GM12872 (cell line): Measurements from ENCODE around the gene STX3.

Source experiments
- TF ChIP-seq, protein P1 (sequence below): IDR thresholded peaks from 3 replicates; pipeline ENCODE4 v1.5.1; 2011; ENCODE audit warnings: low read depth, mild to moderate bottlenecking, low read length, moderate library complexity; ENCODE audit not compliant: insufficient read depth

Gene STX3

DNA sequence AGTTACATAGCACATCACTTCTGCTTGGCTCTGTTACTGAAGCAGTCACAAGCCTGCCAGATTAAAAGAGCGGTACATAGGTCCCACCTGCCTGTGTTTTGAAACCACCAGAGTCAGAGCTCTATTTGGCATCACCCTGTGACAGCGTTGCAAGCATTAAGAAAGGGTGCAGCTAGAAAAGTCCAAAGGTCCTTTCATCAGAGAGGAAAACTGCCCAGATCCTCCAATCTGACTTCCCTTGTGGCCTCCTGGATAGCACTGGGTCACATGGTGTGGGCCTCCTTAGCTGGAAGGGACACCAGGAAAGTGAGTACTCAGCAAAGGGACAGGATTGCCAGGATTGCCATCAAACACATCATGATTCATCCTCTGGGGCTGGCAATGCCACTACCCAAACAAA lies 22.9 kb downstream of the STX3 start:
- TF ChIP-seq, protein P1, sequence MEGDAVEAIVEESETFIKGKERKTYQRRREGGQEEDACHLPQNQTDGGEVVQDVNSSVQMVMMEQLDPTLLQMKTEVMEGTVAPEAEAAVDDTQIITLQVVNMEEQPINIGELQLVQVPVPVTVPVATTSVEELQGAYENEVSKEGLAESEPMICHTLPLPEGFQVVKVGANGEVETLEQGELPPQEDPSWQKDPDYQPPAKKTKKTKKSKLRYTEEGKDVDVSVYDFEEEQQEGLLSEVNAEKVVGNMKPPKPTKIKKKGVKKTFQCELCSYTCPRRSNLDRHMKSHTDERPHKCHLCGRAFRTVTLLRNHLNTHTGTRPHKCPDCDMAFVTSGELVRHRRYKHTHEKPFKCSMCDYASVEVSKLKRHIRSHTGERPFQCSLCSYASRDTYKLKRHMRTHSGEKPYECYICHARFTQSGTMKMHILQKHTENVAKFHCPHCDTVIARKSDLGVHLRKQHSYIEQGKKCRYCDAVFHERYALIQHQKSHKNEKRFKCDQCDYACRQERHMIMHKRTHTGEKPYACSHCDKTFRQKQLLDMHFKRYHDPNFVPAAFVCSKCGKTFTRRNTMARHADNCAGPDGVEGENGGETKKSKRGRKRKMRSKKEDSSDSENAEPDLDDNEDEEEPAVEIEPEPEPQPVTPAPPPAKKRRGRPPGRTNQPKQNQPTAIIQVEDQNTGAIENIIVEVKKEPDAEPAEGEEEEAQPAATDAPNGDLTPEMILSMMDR = no peak

DNA sequence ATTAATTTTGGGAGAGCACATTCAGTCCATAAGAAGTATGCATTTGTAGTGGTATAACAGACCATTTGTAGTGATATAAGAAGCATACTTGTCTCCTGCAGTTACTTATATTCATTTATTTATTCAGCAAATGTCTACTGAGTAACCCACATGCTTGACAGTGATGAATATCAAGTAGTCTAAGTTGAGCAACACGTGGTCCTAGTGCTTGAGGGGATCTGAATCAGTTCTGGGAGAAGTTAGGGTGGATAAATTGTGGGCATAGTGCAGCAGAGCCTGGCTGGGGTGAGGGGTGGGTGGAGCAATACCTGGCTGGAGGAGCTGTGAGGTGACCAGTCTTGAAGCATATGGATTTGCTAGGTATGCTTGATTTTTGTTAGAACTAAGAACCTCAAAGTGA lies 24.3 kb downstream of the STX3 start:
- TF ChIP-seq, protein P1 = no peak

DNA sequence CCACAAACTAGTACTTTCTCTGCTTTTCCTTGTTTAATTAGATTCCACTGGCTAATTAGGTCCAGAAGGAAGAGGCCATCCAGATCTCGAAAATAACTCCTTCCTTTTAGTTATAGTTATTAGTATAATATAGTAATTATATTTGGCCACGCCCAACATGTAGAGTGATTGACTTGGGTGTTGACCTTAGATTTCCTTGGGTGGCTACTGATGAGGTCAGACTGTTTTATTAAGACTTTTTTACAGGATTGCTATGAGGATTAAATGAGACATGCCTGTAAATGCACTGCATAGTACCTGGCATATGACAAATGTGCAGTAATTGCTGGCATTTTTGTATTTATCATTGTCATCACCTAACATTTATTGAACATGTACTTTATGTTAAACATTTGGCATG lies 26.9 kb downstream of the STX3 start:
- TF ChIP-seq, protein P1 = no peak

DNA sequence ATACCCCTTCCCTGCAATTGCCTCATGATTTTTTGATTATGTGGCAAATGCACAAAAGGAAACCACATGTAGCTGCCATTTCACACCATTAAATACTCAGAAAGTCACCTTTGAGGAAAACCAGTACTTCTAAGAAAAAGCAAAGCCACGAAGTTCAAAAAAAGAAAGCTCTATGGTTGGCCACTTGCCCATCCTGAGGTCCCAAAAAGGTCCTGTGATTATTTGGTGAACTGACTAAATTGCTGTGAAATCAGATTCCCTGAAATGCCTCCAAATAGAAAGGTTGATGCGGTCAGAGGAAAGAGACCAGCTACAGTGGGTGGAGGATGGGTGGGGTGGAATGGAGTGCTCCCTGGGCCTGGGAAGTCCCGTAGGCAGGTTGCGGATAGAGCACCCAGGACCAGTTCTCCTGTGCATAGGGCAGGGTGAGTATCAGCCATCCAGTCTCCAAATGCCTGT lies 28.5 kb downstream of the STX3 start:
- TF ChIP-seq, protein P1 = no peak

DNA sequence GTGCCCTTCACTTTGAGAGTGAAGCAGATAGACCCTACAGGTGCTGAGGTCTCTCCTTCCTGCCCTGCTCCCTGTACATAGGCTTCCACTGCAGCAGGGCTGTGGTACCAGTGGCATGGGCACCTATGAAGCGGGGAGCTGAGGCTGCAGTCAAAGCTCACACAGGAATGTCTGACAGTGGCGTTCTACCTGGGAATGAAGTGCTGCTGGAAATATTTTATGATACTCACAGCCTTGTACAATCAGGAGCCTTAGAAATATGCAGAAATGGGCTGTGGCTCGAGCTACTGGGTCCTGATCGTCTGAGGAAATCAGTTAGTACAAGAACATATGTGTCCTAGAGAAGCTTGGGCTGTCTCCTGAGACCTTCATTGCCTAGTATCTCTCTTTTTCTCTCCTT lies 30.6 kb downstream of the STX3 start:
- TF ChIP-seq, protein P1 = no peak

DNA sequence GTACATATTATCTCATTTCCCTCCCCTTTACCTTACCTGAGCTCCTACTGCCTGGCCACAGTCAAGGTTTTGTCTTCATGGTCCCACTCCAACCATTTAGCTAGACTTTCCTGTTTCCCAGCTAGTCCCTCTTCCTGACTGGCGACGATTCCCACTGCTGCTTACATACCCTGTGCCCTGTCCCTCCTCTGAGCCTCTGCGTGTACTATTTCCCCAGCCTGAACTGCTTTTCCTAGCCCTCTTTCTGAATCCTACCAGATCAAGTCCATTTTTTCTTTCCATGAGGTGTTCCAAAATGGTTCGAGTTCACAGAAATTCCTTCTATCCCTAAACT lies 32.0 kb downstream of the STX3 start:
- TF ChIP-seq, protein P1 = no peak

DNA sequence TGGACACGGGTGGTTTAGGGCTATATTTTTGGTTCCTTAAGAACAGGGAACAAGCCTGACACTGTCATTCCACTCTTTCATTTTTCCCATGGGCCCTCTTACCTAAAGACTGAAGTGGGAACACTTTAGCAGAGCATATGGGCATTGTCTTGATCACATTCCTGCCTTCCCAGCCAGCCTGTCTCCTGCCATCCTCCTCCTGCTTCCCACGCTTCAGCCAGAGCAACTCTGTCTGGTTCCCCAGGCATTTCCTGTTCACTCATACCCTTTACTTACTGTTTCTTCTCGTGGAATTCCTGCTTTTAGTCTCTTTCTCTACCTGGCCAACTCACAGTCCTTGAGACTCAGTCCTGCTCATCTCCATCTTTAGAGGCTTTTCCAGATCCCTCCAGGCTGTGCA lies 32.6 kb downstream of the STX3 start:
- TF ChIP-seq, protein P1 = no peak

DNA sequence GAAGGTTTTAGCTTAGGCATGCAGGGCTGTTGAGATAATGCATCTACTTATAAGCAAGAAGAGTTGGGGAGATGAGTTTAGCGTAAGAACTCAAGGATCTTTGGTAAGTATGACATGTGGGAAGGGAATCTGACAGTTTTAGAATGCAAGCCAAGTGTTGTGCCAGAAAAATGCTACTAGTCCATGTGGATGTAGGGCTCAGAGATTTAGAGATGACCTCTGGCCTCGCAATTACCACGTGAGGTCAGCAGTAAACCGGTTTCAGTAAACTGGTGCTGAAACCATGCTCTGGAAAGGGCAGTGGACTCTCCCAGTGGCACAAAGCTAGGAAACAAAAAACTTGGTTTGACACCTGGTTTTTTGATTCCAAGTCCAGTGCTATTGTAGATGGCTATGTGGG lies 36.5 kb downstream of the STX3 start:
- TF ChIP-seq, protein P1 = no peak
